Fibroblast of pulmonary artery (primary cell): ENCODE data around the gene CEP162.
A peak's percentile ranks its signal among the peaks of the same experiment; 100 is the strongest.
"Not testable (repeated sequence)": the region's sequence is repeated elsewhere in the genome, so short reads cannot be mapped to it uniquely, and the experiment has no call there.

Experiments used
- DNase-seq: peaks from one replicate; pipeline ENCODE4 v3.0.0-alpha.2; 2010; ENCODE audit warnings: low read depth
- H3K4me3 ChIP-seq: replicated peaks from 2 replicates; pipeline ENCODE4 v1.5.1; 2011; ENCODE audit warnings: low read depth, mild to moderate bottlenecking, control low read depth, low read length, moderate library complexity
- CTCF ChIP-seq: IDR thresholded peaks from 2 replicates; pipeline ENCODE4 v1.5.1; 2011; ENCODE audit warnings: mild to moderate bottlenecking, control low read depth, low read length, inconsistent platforms; ENCODE audit errors: missing control alignments

The CEP162 gene

GRCh38 chr6:84136364-84137050 lies 90.9 kb downstream of the CEP162 start:
- no peak for DNase-seq
- H3K4me3 ChIP-seq = no peak overlapping the region
- TF ChIP-seq CTCF = no peak

- DNase-seq = no peak
- TF ChIP-seq CTCF = no peak
- no peak overlapping the region for H3K4me3 ChIP-seq
Measured at GRCh38 chr6:84135291-84135690, 92.2 kb downstream of the CEP162 start.

GRCh38 chr6:84133385-84133784 lies 94.1 kb downstream of the CEP162 start:
- not testable (repeated sequence) for H3K4me3 ChIP-seq

GRCh38 chr6:84129588-84129987 lies 97.9 kb downstream of the CEP162 start:
- not testable (repeated sequence) for H3K4me3 ChIP-seq, DNase-seq

More at GRCh38 chr6:84133385-84133784, 94.1 kb downstream of the CEP162 start:
- DNase-seq = not testable (repeated sequence)

GRCh38 chr6:84123186-84123585 lies 104.3 kb downstream of the CEP162 start:
- no peak for DNase-seq
- no peak for TF ChIP-seq CTCF
- no peak overlapping the region for H3K4me3 ChIP-seq

- no peak overlapping the region for H3K4me3 ChIP-seq
- DNase-seq = peak; percentile 7
- TF ChIP-seq CTCF = peak; percentile 5
Measured at GRCh38 chr6:84119277-84119676, 108.2 kb downstream of the CEP162 start.

GRCh38 chr6:84118191-84118590 lies 109.3 kb downstream of the CEP162 start:
- no peak for TF ChIP-seq CTCF
- no peak overlapping the region for H3K4me3 ChIP-seq
- no peak for DNase-seq

GRCh38 chr6:84114933-84115594 lies 112.4 kb downstream of the CEP162 start:
- not testable (repeated sequence) for DNase-seq, H3K4me3 ChIP-seq

- not testable (repeated sequence) for H3K4me3 ChIP-seq, DNase-seq
Measured at GRCh38 chr6:84111351-84111750, 116.1 kb downstream of the CEP162 start.
